HUES6 (cell line): ENCODE data around the gene GALT.
A peak's percentile ranks its signal among the peaks of the same experiment; 100 is the strongest.
"Not testable (repeated sequence)": the region's sequence is repeated elsewhere in the genome, so short reads cannot be mapped to it uniquely, and the experiment has no call there.

ENCODE experiments used
- H3K27ac ChIP-seq: 2 replicates; pipeline ENCODE4 v1.7.0; 2013; ENCODE audit warnings: low read depth, mild to moderate bottlenecking, low read length, inconsistent platforms
- H3K27me3 ChIP-seq: 2 replicates; pipeline ENCODE4 v1.6.1; 2013; ENCODE audit warnings: low read length; ENCODE audit not compliant: control insufficient read depth, insufficient read depth
- H3K36me3 ChIP-seq: 2 replicates; pipeline ENCODE4 v1.6.1; 2013; ENCODE audit warnings: low read length; ENCODE audit not compliant: control insufficient read depth, insufficient read depth
- H3K4me1 ChIP-seq: 2 replicates; pipeline ENCODE4 v1.6.1; 2013; ENCODE audit warnings: low read length; ENCODE audit not compliant: control insufficient read depth, insufficient read depth
- H3K4me3 ChIP-seq: 2 replicates; pipeline ENCODE4 v1.5.1; 2013; ENCODE audit warnings: low read depth, low read length
- H3K9ac ChIP-seq: one replicate; pipeline ENCODE4 v1.6.1; 2013; ENCODE audit warnings: mild to moderate bottlenecking, low read length
- H3K9me3 ChIP-seq: 2 replicates; pipeline ENCODE4 v1.6.1; 2013; ENCODE audit warnings: low read depth, low read length; ENCODE audit not compliant: control insufficient read depth, insufficient read depth

The GALT gene

DNA sequence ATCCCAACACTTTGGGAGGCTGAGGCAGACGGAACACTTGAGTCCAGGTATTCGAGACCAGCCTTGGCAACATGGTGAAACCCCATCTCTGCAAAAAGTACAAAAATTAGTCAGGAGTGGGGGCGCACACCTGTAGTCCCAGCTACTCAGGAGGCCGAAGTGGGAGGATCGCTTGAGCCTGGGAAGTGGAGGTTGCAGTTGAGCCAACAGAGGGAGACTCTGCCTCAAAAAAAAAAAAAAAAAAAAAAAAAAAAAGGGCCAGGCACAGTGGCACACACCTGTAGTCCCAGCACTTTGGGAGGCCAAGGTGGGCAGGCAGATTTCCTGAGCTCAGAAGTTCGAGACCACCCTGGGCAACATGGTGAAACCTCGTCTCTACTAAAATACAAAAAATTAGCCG is 7.2 kb upstream of the GALT start:
- H3K9me3 ChIP-seq, H3K27ac ChIP-seq, H3K9ac ChIP-seq, H3K4me3 ChIP-seq, H3K27me3 ChIP-seq: not testable (repeated sequence)
- peaks cover 16% of the 10 kb centered on the region for H3K4me1 ChIP-seq
- peaks cover 11% of the 10 kb centered on the region for H3K36me3 ChIP-seq

- Histone ChIP-seq H3K36me3 (no peaks in the 10 kb centered on the region), H3K9ac (no peak overlapping the region), H3K27me3 (no peaks in the 10 kb centered on the region), H3K9me3 (no peaks in the 10 kb centered on the region), H3K4me3 (no peak overlapping the region), H3K27ac (no peak overlapping the region), H3K4me1 (peaks cover 25% of the 10 kb centered on the region)
Measured at GRCh38 chr9:34642679-34643078, 3.8 kb upstream of the GALT start.

DNA sequence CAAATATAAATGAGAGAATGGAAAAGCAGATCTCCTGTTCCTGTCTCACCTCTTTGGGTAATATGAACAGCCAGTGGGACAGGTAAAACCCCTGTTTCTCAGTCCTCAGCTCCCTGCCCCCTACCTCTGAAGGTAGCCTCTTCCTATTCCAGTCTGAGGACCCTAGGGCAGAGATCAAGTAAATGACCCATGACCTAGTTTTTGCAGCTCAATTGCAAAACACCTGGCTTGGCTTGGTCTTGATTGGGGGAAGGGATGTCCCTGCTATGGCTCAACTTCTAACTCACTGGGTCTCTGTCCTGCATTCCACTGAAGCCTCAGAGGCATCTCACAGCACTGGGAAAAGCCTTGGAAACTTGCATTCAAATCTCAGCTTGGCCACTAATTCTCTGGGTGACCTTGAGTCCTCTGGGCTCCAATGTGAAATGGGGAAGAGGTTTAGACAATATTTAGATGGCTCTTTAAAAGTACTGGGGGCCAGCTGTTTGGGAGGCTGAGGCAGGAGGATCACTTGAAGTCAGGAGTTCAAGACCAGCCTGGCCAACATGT is 1.6 kb upstream of the GALT start:
- Histone ChIP-seq H3K27ac (no peak overlapping the region), H3K4me3 (peak overlapping the region; percentile 27; the same call in 1 of the 2 replicates), H3K9ac (no peak overlapping the region), H3K27me3 (no peaks in the 10 kb centered on the region), H3K9me3 (no peaks in the 10 kb centered on the region), H3K36me3 (peaks cover 18% of the 10 kb centered on the region), H3K4me1 (peaks cover 21% of the 10 kb centered on the region)

DNA sequence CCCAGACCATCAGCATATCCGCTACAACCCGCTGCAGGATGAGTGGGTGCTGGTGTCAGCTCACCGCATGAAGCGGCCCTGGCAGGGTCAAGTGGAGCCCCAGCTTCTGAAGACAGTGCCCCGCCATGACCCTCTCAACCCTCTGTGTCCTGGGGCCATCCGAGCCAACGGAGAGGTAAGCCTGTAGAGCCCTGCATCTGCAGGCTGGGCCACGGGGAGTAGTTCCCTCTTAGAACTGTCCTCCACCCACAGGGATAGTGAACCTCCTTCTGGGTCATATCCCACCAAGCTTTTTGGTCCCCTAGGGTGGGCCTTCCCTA is 569 bp downstream of the GALT start:
- peaks cover 30% of the 10 kb centered on the region for H3K4me1 ChIP-seq
- peak overlapping the region; percentile 86 for H3K4me3 ChIP-seq
- peak overlapping the region; percentile 84 for H3K9ac ChIP-seq
- H3K9me3 ChIP-seq, result no peaks in the 10 kb centered on the region
- no peaks in the 10 kb centered on the region for H3K27me3 ChIP-seq
- H3K36me3 ChIP-seq, result peaks cover 20% of the 10 kb centered on the region
- peak overlapping the region; percentile 2; the same call in 1 of the 2 replicates for H3K27ac ChIP-seq

DNA sequence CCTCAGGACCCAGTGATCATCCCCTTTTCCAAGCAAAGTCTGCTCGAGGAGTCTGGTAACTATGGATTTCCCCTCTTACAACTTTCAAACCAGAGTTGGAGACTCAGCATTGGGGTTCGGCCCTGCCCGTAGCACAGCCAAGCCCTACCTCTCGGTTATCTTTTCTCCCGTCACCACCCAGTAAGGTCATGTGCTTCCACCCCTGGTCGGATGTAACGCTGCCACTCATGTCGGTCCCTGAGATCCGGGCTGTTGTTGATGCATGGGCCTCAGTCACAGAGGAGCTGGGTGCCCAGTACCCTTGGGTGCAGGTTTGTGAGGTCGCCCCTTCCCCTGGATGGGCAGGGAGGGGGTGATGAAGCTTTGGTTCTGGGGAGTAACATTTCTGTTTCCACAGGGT is 1.2 kb downstream of the GALT start:
- H3K4me1 ChIP-seq, result peaks cover 36% of the 10 kb centered on the region
- H3K27ac ChIP-seq, result no peak overlapping the region

GRCh38 chr9:34648673-34649072 is 2.2 kb downstream of the GALT start:
- peaks cover 46% of the 10 kb centered on the region for H3K4me1 ChIP-seq
- H3K9ac ChIP-seq, result no peak overlapping the region
- no peak overlapping the region for H3K4me3 ChIP-seq
- H3K27me3 ChIP-seq, result no peaks in the 10 kb centered on the region
- no peak overlapping the region for H3K27ac ChIP-seq
- H3K36me3 ChIP-seq, result peaks cover 20% of the 10 kb centered on the region
- no peaks in the 10 kb centered on the region for H3K9me3 ChIP-seq

More for the DNA sequence above, 1.2 kb downstream of the GALT start:
- Histone ChIP-seq H3K9me3 (no peaks in the 10 kb centered on the region), H3K36me3 (peaks cover 20% of the 10 kb centered on the region), H3K27me3 (no peaks in the 10 kb centered on the region), H3K4me3 (peak overlapping the region; percentile 86), H3K9ac (peak overlapping the region; percentile 84)

DNA sequence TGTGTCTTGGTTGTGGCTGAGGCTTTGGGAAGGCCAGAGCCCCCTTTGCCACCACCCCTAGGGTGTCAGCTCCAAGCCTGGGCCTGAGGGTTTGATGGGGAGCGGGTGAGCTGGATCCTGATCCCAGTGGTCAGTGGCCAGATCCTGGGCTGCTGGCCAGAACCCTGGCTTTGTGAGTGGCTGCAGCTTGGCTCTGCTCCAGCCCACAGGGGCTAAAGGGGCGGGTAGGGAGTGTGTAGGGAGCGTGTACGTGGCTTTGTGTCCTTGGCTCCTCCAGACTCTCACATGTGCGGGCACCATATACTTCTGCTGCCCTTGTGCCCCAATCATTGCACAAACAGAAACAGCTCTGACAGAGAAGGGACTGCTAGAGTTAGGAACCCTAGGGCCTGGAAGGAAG is 4.3 kb downstream of the GALT start:
- H3K27me3 ChIP-seq, result no peaks in the 10 kb centered on the region
- H3K27ac ChIP-seq, result no peak overlapping the region
- peaks cover 46% of the 10 kb centered on the region for H3K4me1 ChIP-seq
- peaks cover 20% of the 10 kb centered on the region for H3K36me3 ChIP-seq
- peak overlapping the region; percentile 24 for H3K9ac ChIP-seq
- H3K9me3 ChIP-seq, result no peaks in the 10 kb centered on the region
- 0 out of 2 replicates have a peak overlapping the region, but pooled peaks have one; percentile 62 for H3K4me3 ChIP-seq

DNA sequence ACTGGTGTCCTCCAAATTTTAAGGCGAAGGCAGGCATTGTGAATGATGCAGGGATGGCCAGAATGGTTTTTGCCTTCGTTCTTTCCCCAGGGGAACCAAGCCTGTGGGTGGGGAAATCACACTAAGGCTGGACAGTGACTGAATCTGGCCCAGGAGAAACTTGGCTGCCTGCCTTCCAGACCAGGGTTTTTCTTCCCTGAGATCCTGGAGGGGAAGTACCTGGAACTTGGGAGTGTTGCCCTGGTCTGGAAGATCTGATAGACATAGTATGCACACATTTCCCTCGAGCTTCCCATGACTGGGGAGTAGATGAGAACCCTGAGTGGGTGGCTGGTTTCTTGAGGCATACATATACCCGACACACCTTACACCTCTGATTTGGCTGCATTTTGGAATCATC is 4.8 kb downstream of the GALT start:
- peak overlapping the region; percentile 62 for H3K4me3 ChIP-seq
- peaks cover 20% of the 10 kb centered on the region for H3K36me3 ChIP-seq
- H3K9me3 ChIP-seq, result no peaks in the 10 kb centered on the region
- 0 out of 2 replicates have a peak overlapping the region, but pooled peaks have one; percentile 29 for H3K27ac ChIP-seq
- H3K4me1 ChIP-seq, result peaks cover 41% of the 10 kb centered on the region
- H3K27me3 ChIP-seq, result no peaks in the 10 kb centered on the region
- H3K9ac ChIP-seq, result peak overlapping the region; percentile 65

- H3K27me3 ChIP-seq, result no peaks in the 10 kb centered on the region
- 0 out of 2 replicates have a peak within 1 kb of the TSS, but pooled peaks have one; percentile 29 for H3K27ac ChIP-seq
- peaks cover 41% of the 10 kb centered on the region for H3K4me1 ChIP-seq
- H3K4me3 ChIP-seq, result peak within 1 kb of the TSS; percentile 62
- peaks cover 20% of the 10 kb centered on the region for H3K36me3 ChIP-seq
- H3K9ac ChIP-seq, result peak within 1 kb of the TSS; percentile 65
- no peaks in the 10 kb centered on the region for H3K9me3 ChIP-seq
Measured at GRCh38 chr9:34651876-34652601, 5.6 kb downstream of the GALT start, which contains the start of gene IL11RA. Gene IL11RA (plus strand): TSS chr9:34652185. CDS start chr9:34655218, 3,033 bp downstream.

DNA sequence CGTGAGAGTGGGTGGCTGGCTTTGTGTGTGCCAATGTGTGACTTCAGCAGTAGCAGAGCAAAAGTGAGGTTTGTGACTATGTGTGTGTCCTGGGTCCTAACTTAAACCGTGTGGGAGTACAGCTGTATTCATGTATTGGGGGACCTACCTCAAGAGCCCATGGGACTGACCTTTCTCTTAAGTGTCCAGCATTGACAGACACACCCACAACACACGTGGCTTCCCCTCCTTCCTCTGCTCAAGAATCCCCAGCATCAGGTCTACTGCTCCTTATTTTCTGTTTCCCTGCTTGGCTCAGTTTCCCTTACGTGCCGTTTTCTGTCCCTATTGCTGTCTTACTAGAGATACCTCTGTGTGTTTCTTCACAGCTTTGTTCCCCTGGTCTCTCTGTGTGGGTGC is 6.1 kb downstream of the GALT start:
- Histone ChIP-seq H3K27ac (no peak overlapping the region), H3K9me3 (no peaks in the 10 kb centered on the region), H3K36me3 (peaks cover 20% of the 10 kb centered on the region), H3K9ac (no peak overlapping the region), H3K27me3 (no peaks in the 10 kb centered on the region), H3K4me1 (peaks cover 35% of the 10 kb centered on the region), H3K4me3 (peak overlapping the region; percentile 47)
